Measurements from ENCODE around the gene PCDHGA11. TPM values are rescaled to one million over a fixed set of nuclear protein-coding genes. Genes with fewer than 3 reads are reported as not detected.

Gene PCDHGA11
- total RNA-seq, 1 experiment from 2014 or later, result 0.66 TPM

GRCh38 chr5:141441571-141442170 is 20.8 kb downstream of the PCDHGA11 start:
- TF ChIP-seq CTCF (conservative IDR thresholded peaks at IDR 0.05; ENCODE audit: low read depth, low read length) (no peak), EZH2 (IDR thresholded peaks at IDR 0.05; ENCODE audit: low read length, unreplicated experiment) (no peak), EZH2phosphoT487 (IDR thresholded peaks at IDR 0.05; ENCODE audit: borderline replicate concordance, low read length) (no peak)
- H3K4me1 ChIP-seq (ENCODE audit: insufficient read depth, low read length), result no peaks in the 10 kb centered on the region
- POLR2A ChIA-PET (ENCODE audit: unreplicated experiment), result no interaction called here
- no peaks in the 10 kb centered on the region; the same call in 1 of the 2 replicates for H3K36me3 ChIP-seq (ENCODE audit: low read depth, low read length)
- no peaks in the 10 kb centered on the region for H3K9me2 ChIP-seq (replicated peaks; ENCODE audit: low read length)
- H3K9me3 ChIP-seq (ENCODE audit: low read length), result 0 out of 2 replicates have a peak, but pooled peaks cover 4% of the 10 kb centered on the region
- no peaks in the 10 kb centered on the region for H3K27me3 ChIP-seq (ENCODE audit: low read length)
- intact Hi-C loops (cut with micrococcal nuclease), result no loop called here
- CTCF ChIA-PET, result no interaction called here
- H3F3A ChIP-seq (ENCODE audit: low read length, unreplicated experiment), result no peaks in the 10 kb centered on the region
- H3K27ac ChIP-seq (ENCODE audit: low read length), result no peak overlapping the region
- ATAC-seq (no peak), DNase-seq (no peak)
- BruUV-seq (replicated peaks), result no TSS peak
- H3K4me3 ChIP-seq (ENCODE audit: low read length), result no peak overlapping the region
- no peak overlapping the region for H2AFZ ChIP-seq (ENCODE audit: low read length)
- H3K79me2 ChIP-seq (ENCODE audit: low read length), result no peaks in the 10 kb centered on the region
- H4K20me1 ChIP-seq (ENCODE audit: low read length), result no peaks in the 10 kb centered on the region
- H3K4me2 ChIP-seq (ENCODE audit: low read length), result no peak overlapping the region
- H3K9ac ChIP-seq (ENCODE audit: low read length), result no peak overlapping the region

GRCh38 chr5:141465351-141465750 is 44.5 kb downstream of the PCDHGA11 start:
- intact Hi-C loops (cut with micrococcal nuclease), result no loop called here
- H3K27me3 ChIP-seq (ENCODE audit: low read length), result no peaks in the 10 kb centered on the region
- no peak overlapping the region for H3K4me2 ChIP-seq (ENCODE audit: low read length)
- no peaks in the 10 kb centered on the region for H4K20me1 ChIP-seq (ENCODE audit: low read length)
- no peak for DNase-seq
- H3K27ac ChIP-seq (ENCODE audit: low read length), result no peak overlapping the region
- no peak for ATAC-seq
- no peaks in the 10 kb centered on the region for H3K9me2 ChIP-seq (replicated peaks; ENCODE audit: low read length)
- CTCF ChIA-PET, result no interaction called here
- H3K9ac ChIP-seq (ENCODE audit: low read length), result no peak overlapping the region
- H2AFZ ChIP-seq (ENCODE audit: low read length), result no peak overlapping the region
- TF ChIP-seq EZH2phosphoT487 (IDR thresholded peaks at IDR 0.05; ENCODE audit: borderline replicate concordance, low read length) (no peak), CTCF (conservative IDR thresholded peaks at IDR 0.05; ENCODE audit: low read depth, low read length) (no peak), EZH2 (IDR thresholded peaks at IDR 0.05; ENCODE audit: low read length, unreplicated experiment) (no peak)
- no TSS peak for BruUV-seq (replicated peaks)
- H3K36me3 ChIP-seq (ENCODE audit: low read depth, low read length), result no peaks in the 10 kb centered on the region
- H3F3A ChIP-seq (ENCODE audit: low read length, unreplicated experiment), result no peaks in the 10 kb centered on the region
- H3K4me3 ChIP-seq (ENCODE audit: low read length), result no peak overlapping the region
- no peaks in the 10 kb centered on the region for H3K9me3 ChIP-seq (ENCODE audit: low read length)
- POLR2A ChIA-PET (ENCODE audit: unreplicated experiment), result no interaction called here
- H3K79me2 ChIP-seq (ENCODE audit: low read length), result no peaks in the 10 kb centered on the region
- no peaks in the 10 kb centered on the region for H3K4me1 ChIP-seq (ENCODE audit: insufficient read depth, low read length)

Other genes starting within 250 kb of the PCDHGA11 start
- gene PCDHB7, start 248.4 kb upstream of the PCDHGA11 start, total RNA-seq (2014; rRNA removed), result 0.22 TPM in 1 of 2 replicates, not detected in the other
- gene PCDHB8, start 243.3 kb upstream of the PCDHGA11 start, total RNA-seq (2014; rRNA removed), result 0.22 and 0.40 TPM in 2 replicates
- gene PCDHB16, start 238.7 kb upstream of the PCDHGA11 start, total RNA-seq (2014; rRNA removed), result 0.46 TPM in 1 of 2 replicates, not detected in the other
- 0.23 and 0.73 TPM in 2 replicates for gene PCDHB9, start 233.9 kb upstream of the PCDHGA11 start, total RNA-seq (2014; rRNA removed)
- 0.33 and 0.35 TPM in 2 replicates for gene PCDHB10, start 228.7 kb upstream of the PCDHGA11 start, total RNA-seq (2014; rRNA removed)
- gene PCDHB11, start 221.4 kb upstream of the PCDHGA11 start, total RNA-seq (2014; rRNA removed), result 0.40 and 0.69 TPM in 2 replicates
- 0.15 and 0.63 TPM in 2 replicates for gene PCDHB12, start 212.3 kb upstream of the PCDHGA11 start, total RNA-seq (2014; rRNA removed)
- gene PCDHB13, start 207.1 kb upstream of the PCDHGA11 start, total RNA-seq (2014; rRNA removed), result 0.40 and 0.52 TPM in 2 replicates
- gene PCDHB14, start 197.7 kb upstream of the PCDHGA11 start, total RNA-seq (2014; rRNA removed), result 0.58 and 0.87 TPM in 2 replicates
- not detected in 2 replicates for gene PCDHB15, start 175.7 kb upstream of the PCDHGA11 start, total RNA-seq (2014; rRNA removed)
- gene SLC25A2, start 117.0 kb upstream of the PCDHGA11 start, total RNA-seq (2014; rRNA removed), result 0.18 and 0.40 TPM in 2 replicates
- gene TAF7, start 100.3 kb upstream of the PCDHGA11 start, total RNA-seq (2014; rRNA removed), result 27.6 and 32.3 TPM in 2 replicates
- 0.04 and 0.06 TPM in 2 replicates for gene PCDHGA1, start 90.5 kb upstream of the PCDHGA11 start, total RNA-seq (2014; rRNA removed)
- not detected in 2 replicates for gene PCDHGA2, start 82.3 kb upstream of the PCDHGA11 start, total RNA-seq (2014; rRNA removed)
- gene PCDHGA3, start 77.2 kb upstream of the PCDHGA11 start, total RNA-seq (2014; rRNA removed), result not detected in 2 replicates
- gene PCDHGB1, start 71.0 kb upstream of the PCDHGA11 start, total RNA-seq (2014; rRNA removed), result 0.04 TPM in 1 of 2 replicates, not detected in the other
- gene PCDHGA4, start 66.0 kb upstream of the PCDHGA11 start, total RNA-seq (2014; rRNA removed), result 0.04 TPM in 1 of 2 replicates, not detected in the other
- 1.4 and 2.2 TPM in 2 replicates for gene PCDHGB2, start 61.1 kb upstream of the PCDHGA11 start, total RNA-seq (2014; rRNA removed)
- gene PCDHGA5, start 56.9 kb upstream of the PCDHGA11 start, total RNA-seq (2014; rRNA removed), result 0.98 and 2.4 TPM in 2 replicates
- gene PCDHGB3, start 50.8 kb upstream of the PCDHGA11 start, total RNA-seq (2014; rRNA removed), result 1.2 and 1.3 TPM in 2 replicates
- 1.3 and 1.6 TPM in 2 replicates for gene PCDHGA6, start 47.2 kb upstream of the PCDHGA11 start, total RNA-seq (2014; rRNA removed)
- 0.51 and 0.75 TPM in 2 replicates for gene PCDHGA7, start 38.3 kb upstream of the PCDHGA11 start, total RNA-seq (2014; rRNA removed)
- gene PCDHGB4, start 33.4 kb upstream of the PCDHGA11 start, total RNA-seq (2014; rRNA removed), result 0.73 and 1.3 TPM in 2 replicates
- gene PCDHGA8, start 28.4 kb upstream of the PCDHGA11 start, total RNA-seq (2014; rRNA removed), result 0.23 and 0.51 TPM in 2 replicates
- 9.0 and 10.3 TPM in 2 replicates for gene PCDHGB5, start 23.1 kb upstream of the PCDHGA11 start, total RNA-seq (2014; rRNA removed)
- 1.9 and 2.9 TPM in 2 replicates for gene PCDHGA9, start 18.3 kb upstream of the PCDHGA11 start, total RNA-seq (2014; rRNA removed)
- 1.1 and 1.8 TPM in 2 replicates for gene PCDHGB6, start 13.0 kb upstream of the PCDHGA11 start, total RNA-seq (2014; rRNA removed)
- gene PCDHGA10, start 8.1 kb upstream of the PCDHGA11 start, total RNA-seq (2014; rRNA removed), result 0.23 and 0.84 TPM in 2 replicates
- 0.44 and 1.4 TPM in 2 replicates for gene PCDHGB7, start 3.4 kb upstream of the PCDHGA11 start, total RNA-seq (2014; rRNA removed)
- 0.11 and 0.52 TPM in 2 replicates for gene PCDHGA12, start 9.5 kb downstream of the PCDHGA11 start, total RNA-seq (2014; rRNA removed)
- gene PCDHGC3, start 54.9 kb downstream of the PCDHGA11 start, total RNA-seq (2014; rRNA removed), result 0.35 and 2.1 TPM in 2 replicates
- 0.58 and 1.5 TPM in 2 replicates for gene PCDHGC4, start 64.0 kb downstream of the PCDHGA11 start, total RNA-seq (2014; rRNA removed)
- 0.40 and 0.46 TPM in 2 replicates for gene PCDHGC5, start 68.0 kb downstream of the PCDHGA11 start, total RNA-seq (2014; rRNA removed)
- 51.9 and 106 TPM in 2 replicates for gene DIAPH1, start 197.9 kb downstream of the PCDHGA11 start, total RNA-seq (2014; rRNA removed)
- gene HDAC3, start 215.8 kb downstream of the PCDHGA11 start, total RNA-seq (2014; rRNA removed), result 66.8 and 82.9 TPM in 2 replicates
- gene RELL2, start 215.9 kb downstream of the PCDHGA11 start, total RNA-seq (2014; rRNA removed), result 4.1 and 5.6 TPM in 2 replicates
- gene FCHSD1, start 230.4 kb downstream of the PCDHGA11 start, total RNA-seq (2014; rRNA removed), result 17.2 and 22.7 TPM in 2 replicates

All from PC-3 (cell line).